Activated CD4-positive, CD25-positive, alpha-beta regulatory T cell (primary cell): Measurements from ENCODE around the gene CRYGS.

ENCODE experiments used
- DNase-seq, 4 experiments: peaks; one replicate each; lab custom pipeline; 2025; lab: John Stamatoyannopoulos, UW

CRYGS gene

DNA sequence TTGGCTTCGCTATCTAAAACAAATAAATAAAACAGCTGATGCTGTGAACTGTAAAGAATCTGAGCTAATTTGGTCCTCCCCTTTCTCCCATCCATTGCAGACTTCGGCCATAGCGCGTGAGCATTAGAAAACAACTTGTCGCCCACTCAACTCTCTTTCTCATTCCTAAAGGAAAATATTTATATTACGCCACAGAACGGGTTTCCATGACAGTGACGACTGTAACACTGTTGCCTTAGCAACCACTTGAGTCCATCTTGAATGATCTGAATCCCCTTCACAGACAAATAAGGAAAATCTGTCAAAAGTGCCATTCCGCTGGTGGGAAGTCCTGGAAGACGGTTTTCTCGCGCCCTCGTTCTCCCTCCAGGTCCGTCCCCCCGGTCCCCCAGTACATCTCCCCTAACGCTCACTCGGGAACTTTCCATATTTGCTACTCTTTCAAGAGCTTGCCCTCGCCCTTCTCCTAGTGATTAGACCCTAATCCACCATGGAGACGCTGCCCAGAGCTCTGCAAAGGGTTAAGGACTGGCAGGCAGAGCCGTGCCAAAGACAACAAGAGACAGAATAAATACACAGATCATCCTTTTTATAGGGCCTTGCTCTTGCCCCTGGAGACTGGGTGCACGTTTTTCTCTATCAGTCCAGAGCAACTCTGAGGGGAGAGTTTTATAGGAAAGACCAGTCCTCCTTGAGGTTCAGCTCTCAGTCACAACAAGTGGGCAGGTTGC, 50.5 kb downstream of the CRYGS start:
- DNase-seq = no peak

DNA sequence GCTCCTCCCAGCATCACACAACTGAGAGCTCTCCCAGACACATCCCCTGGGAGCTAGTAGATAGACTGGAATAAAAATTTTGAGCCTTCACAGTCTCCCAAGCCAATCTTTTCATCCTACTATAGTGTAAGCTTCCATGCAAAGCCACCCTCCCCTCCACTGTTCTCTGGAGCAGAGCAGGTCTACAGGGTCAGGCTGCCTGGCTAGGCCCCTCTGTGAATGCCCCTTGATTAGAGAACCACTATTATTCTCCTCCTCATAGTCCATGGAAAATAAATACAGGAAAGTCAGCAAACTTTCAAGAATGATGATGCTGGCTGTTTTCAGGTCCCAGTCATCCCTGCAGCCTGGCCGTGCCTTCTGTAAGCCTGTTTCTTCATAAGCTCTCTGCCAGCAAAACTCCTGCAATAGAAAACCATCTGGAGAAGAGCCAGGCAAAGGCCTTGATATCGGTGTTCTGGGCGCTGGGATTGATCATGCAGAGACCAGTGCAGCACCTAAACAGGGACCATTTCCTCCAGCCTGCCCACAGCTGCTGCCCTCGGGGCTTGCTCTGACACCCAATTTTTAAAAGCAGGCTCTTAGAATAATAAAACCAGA, 51.7 kb downstream of the CRYGS start:
- no peak for DNase-seq

DNA sequence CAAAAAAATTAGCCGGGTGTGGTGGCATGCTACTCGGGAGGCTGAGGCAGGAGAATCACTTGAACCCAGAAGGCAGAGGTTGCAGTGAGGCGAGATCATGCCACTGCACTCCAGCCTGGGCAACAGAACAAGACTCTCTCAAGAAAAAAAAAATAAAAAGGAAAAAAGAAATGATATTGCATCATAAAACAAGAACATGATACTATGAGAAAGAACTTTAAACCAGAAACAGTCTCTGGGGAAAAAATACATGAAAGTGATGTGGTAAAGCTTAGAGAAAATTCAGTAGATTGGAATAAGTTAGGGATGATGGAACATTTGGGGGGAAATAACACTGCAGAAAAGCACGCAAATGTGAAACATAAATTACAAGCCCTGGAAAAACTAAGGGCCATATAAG, 54.7 kb downstream of the CRYGS start:
- DNase-seq = no peak
